Thymus (tissue), 11 donors: ENCODE data around the gene ZNF556. TPM values are rescaled to one million over a fixed set of nuclear protein-coding genes. Genes with fewer than 3 reads are reported as not detected.

Experiments
- DNase-seq, 9 donors: peaks; one replicate each; pipeline ENCODE4 v3.0.0-alpha.2; 2013; ENCODE audit warnings: low spot score in 9 of 9, low read depth in 6 of 9, missing footprints in 1 of 9
- H3K27ac ChIP-seq, 2 donors: one replicate each; pipeline ENCODE4 v1.5.1; 2013; ENCODE audit warnings: control low read depth in 1 of 2, low read depth in 1 of 2, low read length in 1 of 2, mild to moderate bottlenecking in 1 of 2, moderate library complexity in 1 of 2
- H3K27me3 ChIP-seq, 2 donors: one replicate each; pipeline ENCODE4 v1.5.1; 2013; ENCODE audit warnings: low read length in 1 of 2; ENCODE audit not compliant: control insufficient read depth in 2 of 2, insufficient read depth in 1 of 2
- H3K36me3 ChIP-seq, 2 donors: one replicate each; pipeline ENCODE4 v1.5.1; 2013; ENCODE audit warnings: low read length in 1 of 2, mild to moderate bottlenecking in 1 of 2, moderate library complexity in 1 of 2; ENCODE audit not compliant: control insufficient read depth in 2 of 2, insufficient read depth in 2 of 2
- H3K4me1 ChIP-seq, 2 donors: one replicate each; pipeline ENCODE4 v1.5.1; 2013; ENCODE audit warnings: low read length in 2 of 2; ENCODE audit not compliant: control insufficient read depth in 2 of 2, insufficient read depth in 2 of 2
- H3K4me3 ChIP-seq, 2 donors: one replicate each; pipeline ENCODE4 v1.5.1; 2013; ENCODE audit warnings: low read length in 2 of 2, control low read depth in 1 of 2, mild to moderate bottlenecking in 1 of 2
- H3K9me3 ChIP-seq, 2 donors: one replicate each; pipeline ENCODE4 v1.5.1; 2013; ENCODE audit warnings: low read length in 1 of 2, mild to moderate bottlenecking in 1 of 2; ENCODE audit not compliant: control insufficient read depth in 2 of 2, insufficient read depth in 1 of 2
- WGBS: extraction: QIAGEN DNeasy Blood & Tissue Kit; methylation state at CpG from one replicate; pipeline ENCODE4 v1.1.7; 2013; 5-methylcytosine and 5-hydroxymethylcytosine counted together
- polyA plus RNA-seq: library from polyadenylated mRNA; stranded (reverse); fragments of 200-250 nt; gene quantifications from one replicate; pipeline ENCODE4 v1.2.3, GENCODE V29; 2013
- total RNA-seq: library from RNA; stranded (reverse); fragments of 120-200 nt; gene quantifications from one replicate; pipeline ENCODE4 v1.2.4, GENCODE V29; 2013
- donor health status: healthy.

The ZNF556 gene
- total and polyA plus RNA-seq, 2 donors = 0.16 to 0.33 TPM

- no peak for DNase-seq
- Histone ChIP-seq H3K36me3 (peaks cover 12 to 15% of the 10 kb centered on the region in 2 donors), H3K27me3 (no peaks in the 10 kb centered on the region), H3K4me3 (no peak overlapping the region), H3K4me1 (no peaks in the 10 kb centered on the region), H3K27ac (no peak overlapping the region), H3K9me3 (peaks cover 6 to 24% of the 10 kb centered on the region in 2 donors)
- WGBS = 98% methylated on average over 16 of the region's 16 CpGs
Observed at GRCh38 chr19:2917275-2918184, 50.4 kb downstream of the ZNF556 start.

GRCh38 chr19:2922987-2923386 lies 55.9 kb downstream of the ZNF556 start:
- H3K4me1 ChIP-seq = peaks cover 0 to 3% of the 10 kb centered on the region in 2 donors
- H3K4me3 ChIP-seq = no peak overlapping the region
- peaks cover 0 to 4% of the 10 kb centered on the region in 2 donors for H3K36me3 ChIP-seq
- peaks cover 0 to 34% of the 10 kb centered on the region in 2 donors for H3K9me3 ChIP-seq
- H3K27ac ChIP-seq = peak overlapping the region in 1 of 2 donors; percentile 47
- WGBS = 82% methylated on average over 5 of the region's 5 CpGs
- DNase-seq = no peak
- no peaks in the 10 kb centered on the region for H3K27me3 ChIP-seq

DNA sequence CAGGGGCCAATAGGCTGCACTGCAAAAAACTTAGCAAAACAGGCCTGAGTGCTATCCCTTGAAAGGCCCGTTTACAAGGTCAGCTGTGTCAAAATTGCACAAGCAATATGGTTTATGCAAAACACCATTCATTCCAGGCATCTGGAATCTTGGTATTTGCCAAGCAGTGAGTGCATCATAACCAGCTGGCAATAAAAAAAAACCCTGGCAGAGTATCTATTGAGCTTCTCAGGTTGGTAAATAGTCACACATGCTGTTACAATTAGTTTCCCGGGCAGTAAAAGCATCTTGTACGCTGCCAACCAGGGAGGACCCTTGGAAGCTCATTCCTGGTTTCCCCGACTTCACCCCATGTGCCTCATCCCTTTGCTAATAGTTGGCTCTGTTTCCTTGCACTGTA lies 56.4 kb downstream of the ZNF556 start:
- peaks cover 0 to 4% of the 10 kb centered on the region in 2 donors for H3K36me3 ChIP-seq
- peak overlapping the region in 1 of 2 donors; percentile 53 for H3K27ac ChIP-seq
- peaks cover 0 to 32% of the 10 kb centered on the region in 2 donors for H3K9me3 ChIP-seq
- 93% methylated on average over 4 of the region's 4 CpGs for WGBS
- no peak for DNase-seq
- H3K4me1 ChIP-seq = peaks cover 0 to 3% of the 10 kb centered on the region in 2 donors
- no peak overlapping the region for H3K4me3 ChIP-seq
- H3K27me3 ChIP-seq = no peaks in the 10 kb centered on the region

DNA sequence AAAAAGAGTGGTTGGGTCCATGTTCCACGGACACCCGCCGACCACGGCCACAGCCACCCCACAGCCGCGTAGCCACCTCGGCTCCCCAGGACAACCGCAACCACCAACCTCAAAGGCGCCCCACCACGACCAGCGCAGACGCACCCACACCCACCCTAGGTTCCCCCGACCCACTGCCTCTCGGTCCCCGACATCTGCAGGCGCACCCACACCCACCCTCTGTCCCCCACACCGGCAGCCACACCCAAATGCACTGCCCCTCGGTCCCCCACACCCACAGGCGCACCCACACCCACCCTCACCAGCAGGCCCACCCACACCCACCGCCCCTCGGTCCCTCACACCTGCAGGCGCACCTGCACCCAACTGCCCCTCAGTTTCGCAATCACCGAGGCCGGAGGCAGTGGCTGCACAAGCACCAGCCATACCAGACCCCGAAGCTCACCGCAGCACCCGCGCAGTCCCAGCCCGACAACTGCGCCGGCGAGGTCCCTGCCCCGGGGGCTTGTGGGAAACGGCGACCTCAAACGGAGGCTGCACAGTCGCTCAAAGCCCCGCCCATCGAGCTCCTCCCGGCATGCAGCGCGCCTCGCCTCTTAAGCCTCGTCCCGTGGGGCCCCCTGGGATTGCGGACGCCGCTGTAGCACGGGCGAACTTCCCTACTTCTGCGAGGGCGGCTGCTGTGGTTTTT lies 59.4 kb downstream of the ZNF556 start:
- WGBS = 97% methylated on average over 53 of the region's 53 CpGs
- H3K4me1 ChIP-seq = peaks cover 0 to 3% of the 10 kb centered on the region in 2 donors
- no peak overlapping the region for H3K4me3 ChIP-seq
- no peak overlapping the region for H3K27ac ChIP-seq
- DNase-seq = no peak
- H3K27me3 ChIP-seq = no peaks in the 10 kb centered on the region
- H3K9me3 ChIP-seq = peaks cover 0 to 23% of the 10 kb centered on the region in 2 donors
- H3K36me3 ChIP-seq = peaks cover 0 to 4% of the 10 kb centered on the region in 2 donors

DNA sequence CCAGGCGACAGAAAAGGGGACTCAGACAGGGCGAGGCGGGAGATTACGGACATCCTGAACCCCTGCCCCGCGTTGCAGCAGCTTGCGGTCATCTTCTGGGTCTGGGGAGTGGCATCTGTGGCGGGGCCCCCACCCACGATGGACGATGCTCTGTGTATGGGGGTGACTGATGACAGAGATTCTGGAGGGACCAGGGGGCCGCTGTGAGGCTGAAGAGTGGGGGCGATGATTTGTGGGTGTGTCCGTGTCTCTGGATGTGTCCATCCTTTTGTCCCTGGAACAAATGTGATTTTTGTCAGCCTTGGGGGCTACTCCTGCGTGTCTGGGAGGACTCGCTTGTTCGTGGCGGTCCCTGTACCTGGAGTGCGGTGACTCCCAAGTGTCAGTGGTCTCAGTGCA lies 59.9 kb downstream of the ZNF556 start:
- Histone ChIP-seq H3K4me3 (no peak overlapping the region), H3K9me3 (peaks cover 0 to 24% of the 10 kb centered on the region in 2 donors), H3K4me1 (peaks cover 0 to 3% of the 10 kb centered on the region in 2 donors), H3K36me3 (peaks cover 0 to 4% of the 10 kb centered on the region in 2 donors), H3K27me3 (no peaks in the 10 kb centered on the region), H3K27ac (no peak overlapping the region)
- no peak for DNase-seq
- WGBS = 97% methylated on average over 18 of the region's 18 CpGs

Other genes starting within 250 kb of the ZNF556 start
- 0.71 TPM for gene GNG7, start 164.6 kb upstream of the ZNF556 start, total RNA-seq
- 4.2 TPM for gene GNG7, start 164.6 kb upstream of the ZNF556 start, polyA plus RNA-seq
- 0.05 TPM for gene DIRAS1, start 146.0 kb upstream of the ZNF556 start, total RNA-seq
- gene DIRAS1, start 146.0 kb upstream of the ZNF556 start, polyA plus RNA-seq = 0.27 TPM
- 21.2 TPM for gene SLC39A3, start 127.3 kb upstream of the ZNF556 start, total RNA-seq
- 19.2 TPM for gene SLC39A3, start 127.3 kb upstream of the ZNF556 start, polyA plus RNA-seq
- 29.4 TPM for gene SGTA, start 84.1 kb upstream of the ZNF556 start, total RNA-seq
- gene SGTA, start 84.1 kb upstream of the ZNF556 start, polyA plus RNA-seq = 55.4 TPM
- gene THOP1, start 81.8 kb upstream of the ZNF556 start, total RNA-seq = 62.7 TPM
- 93.9 TPM for gene THOP1, start 81.8 kb upstream of the ZNF556 start, polyA plus RNA-seq
- gene ZNF554, start 47.5 kb upstream of the ZNF556 start, total RNA-seq = 4.4 TPM
- gene ZNF554, start 47.5 kb upstream of the ZNF556 start, polyA plus RNA-seq = 7.1 TPM
- 4.2 TPM for gene ZNF555, start 25.9 kb upstream of the ZNF556 start, total RNA-seq
- 4.2 TPM for gene ZNF555, start 25.9 kb upstream of the ZNF556 start, polyA plus RNA-seq
- 3.3 TPM for gene ZNF57, start 33.6 kb downstream of the ZNF556 start, total RNA-seq
- gene ZNF57, start 33.6 kb downstream of the ZNF556 start, polyA plus RNA-seq = 7.8 TPM
- 7.7 TPM for gene ZNF77, start 77.6 kb downstream of the ZNF556 start, total RNA-seq
- gene ZNF77, start 77.6 kb downstream of the ZNF556 start, polyA plus RNA-seq = 4.6 TPM
- 1.4 TPM for gene TLE6, start 110.2 kb downstream of the ZNF556 start, total RNA-seq
- 4.9 TPM for gene TLE6, start 110.2 kb downstream of the ZNF556 start, polyA plus RNA-seq
- gene TLE2, start 161.9 kb downstream of the ZNF556 start, total RNA-seq = 2.0 TPM
- 16.8 TPM for gene TLE2, start 161.9 kb downstream of the ZNF556 start, polyA plus RNA-seq
- 302 TPM for gene TLE5, start 195.2 kb downstream of the ZNF556 start, total RNA-seq
- 540 TPM for gene TLE5, start 195.2 kb downstream of the ZNF556 start, polyA plus RNA-seq
- 6.8 TPM for gene GNA11, start 227.0 kb downstream of the ZNF556 start, total RNA-seq
- gene GNA11, start 227.0 kb downstream of the ZNF556 start, polyA plus RNA-seq = 18.4 TPM